NCI-H82 (cell line): ENCODE measurements around the gene CASP14.
A peak's percentile ranks its signal among the peaks of the same experiment; 100 is the strongest.
"Not testable (repeated sequence)": the region's sequence is repeated elsewhere in the genome, so short reads cannot be mapped to it uniquely, and the experiment has no call there.

Experiments used
- DNase-seq: peaks from one replicate; lab custom pipeline; 2025; lab: John Stamatoyannopoulos, UW

Gene CASP14

DNA sequence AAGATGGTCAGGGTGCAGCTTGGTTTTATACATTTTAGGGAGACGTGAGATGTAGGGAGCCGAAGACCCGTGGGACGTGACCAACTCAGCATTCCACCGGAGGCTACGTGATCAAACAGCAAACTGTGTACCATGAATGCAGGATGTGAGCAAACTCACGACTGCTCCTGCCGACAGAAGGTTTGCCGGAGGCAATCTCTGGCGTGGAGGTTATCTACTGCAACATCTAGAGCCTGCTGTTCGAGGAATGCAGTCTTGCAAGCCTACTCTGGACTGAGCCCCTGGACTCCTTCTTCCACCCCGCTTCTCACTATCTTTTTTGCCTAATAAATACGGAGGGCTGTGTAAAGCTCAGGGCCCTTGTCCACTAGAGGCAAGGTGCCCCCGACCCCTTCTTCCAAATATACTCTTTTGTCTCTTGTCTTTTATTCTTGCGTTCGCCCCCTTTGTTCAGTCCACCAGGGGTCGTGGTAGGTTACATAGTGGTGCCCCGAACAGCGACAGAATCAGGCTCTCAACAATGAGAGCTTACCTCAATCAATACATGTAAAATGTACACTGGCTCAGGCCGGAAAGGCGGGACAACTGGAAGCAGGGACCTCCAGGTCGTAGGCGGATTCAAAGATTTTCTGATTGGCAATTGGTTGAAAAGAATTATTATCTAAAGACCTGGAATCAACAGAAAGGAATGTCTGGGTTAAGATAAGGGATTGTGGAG lies 23.8 kb downstream of the CASP14 start:
- peak; percentile 51 for DNase-seq

DNA sequence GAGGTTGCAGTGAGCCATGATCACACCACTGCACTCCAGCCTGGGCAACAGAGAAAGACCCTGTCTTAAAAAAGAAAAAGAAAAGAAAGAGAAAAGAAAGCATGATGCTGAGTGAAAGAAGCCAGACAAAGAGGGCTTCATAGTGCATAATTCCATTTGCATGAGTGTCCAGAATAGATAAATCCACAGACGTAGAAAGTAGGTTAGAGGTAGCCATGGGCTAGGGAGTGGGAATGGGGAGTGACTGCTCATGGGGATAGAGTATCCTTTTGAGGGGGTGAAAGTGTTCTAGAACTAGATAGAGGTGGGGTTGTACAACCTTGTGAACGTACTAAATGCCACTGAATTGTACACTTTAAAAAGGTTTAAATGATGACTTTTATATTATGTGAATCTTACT lies 25.1 kb downstream of the CASP14 start:
- no peak for DNase-seq

- no peak for DNase-seq
Observed at GRCh38 chr19:15075806-15076205, 26.5 kb downstream of the CASP14 start.

DNA sequence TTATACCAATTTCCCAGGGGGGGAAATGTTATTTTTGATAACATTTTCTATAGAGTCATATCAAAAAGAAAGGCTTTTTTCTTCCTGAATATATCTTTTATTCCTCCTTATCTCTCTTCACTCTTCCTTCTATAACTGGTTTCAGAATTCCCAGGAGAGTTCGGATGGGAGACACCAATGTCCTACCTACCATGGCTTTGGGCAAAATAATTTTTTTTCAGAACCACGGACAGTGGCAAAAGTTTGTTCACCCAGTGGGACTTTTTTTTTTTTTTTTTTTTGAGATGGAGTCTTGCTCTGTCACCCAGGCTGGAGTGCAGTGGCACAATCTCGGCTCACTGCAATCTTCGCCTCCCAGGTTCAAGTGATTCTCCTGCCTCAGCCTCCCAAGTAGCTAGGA lies 30.7 kb downstream of the CASP14 start:
- not testable (repeated sequence) for DNase-seq

DNA sequence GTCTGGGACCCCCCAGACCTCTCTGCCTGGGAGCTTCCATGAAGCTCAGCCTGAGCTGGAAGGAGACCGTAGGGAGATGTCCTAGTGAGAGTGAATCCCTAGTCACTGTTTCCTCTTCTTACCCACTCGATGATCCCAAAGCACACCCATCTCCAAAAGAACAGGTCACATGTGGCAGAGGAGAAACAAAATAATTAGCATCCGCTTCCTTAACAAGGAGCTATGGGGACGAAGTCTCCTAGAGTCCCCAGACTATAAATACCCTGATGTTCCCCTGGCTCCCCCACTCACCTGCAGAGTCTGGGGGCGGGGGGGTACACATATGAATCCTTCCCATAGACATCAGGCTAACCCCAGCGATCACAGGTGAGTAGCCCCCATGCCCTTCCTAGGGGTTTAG lies 32.6 kb downstream of the CASP14 start, which contains the start of gene OR1I1:
TSS of gene OR1I1 (plus strand) at position 301 of the 400 bp plus-strand sequence. CDS start 4,855 bp downstream, outside the sequence.
- no peak for DNase-seq

GRCh38 chr19:15087182-15087581 lies 37.9 kb downstream of the CASP14 start:
- DNase-seq: no peak

- DNase-seq: peak; percentile 84
Observed at GRCh38 chr19:15091918-15092753, 42.9 kb downstream of the CASP14 start.

DNA sequence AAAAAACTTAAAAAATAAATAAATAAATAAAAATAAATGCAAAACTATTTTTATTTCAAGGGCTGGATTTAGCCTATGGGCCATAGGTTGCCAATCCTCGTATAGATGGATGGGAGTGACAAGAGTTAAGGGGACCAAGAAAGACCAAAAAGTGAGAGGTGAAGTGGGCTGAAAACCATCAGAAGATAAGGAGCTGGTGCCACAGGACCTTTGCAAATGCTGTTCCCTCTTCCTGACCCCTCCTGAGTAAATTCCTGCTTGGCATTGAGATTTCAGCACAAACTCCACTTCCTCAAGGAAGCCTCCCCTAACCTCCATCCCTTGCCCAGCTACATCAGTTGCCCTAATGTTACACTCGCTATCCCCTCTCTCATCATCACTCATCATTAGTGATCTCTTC lies 43.7 kb downstream of the CASP14 start:
- no peak for DNase-seq

GRCh38 chr19:15096223-15096622 lies 46.9 kb downstream of the CASP14 start:
- DNase-seq: no peak

DNA sequence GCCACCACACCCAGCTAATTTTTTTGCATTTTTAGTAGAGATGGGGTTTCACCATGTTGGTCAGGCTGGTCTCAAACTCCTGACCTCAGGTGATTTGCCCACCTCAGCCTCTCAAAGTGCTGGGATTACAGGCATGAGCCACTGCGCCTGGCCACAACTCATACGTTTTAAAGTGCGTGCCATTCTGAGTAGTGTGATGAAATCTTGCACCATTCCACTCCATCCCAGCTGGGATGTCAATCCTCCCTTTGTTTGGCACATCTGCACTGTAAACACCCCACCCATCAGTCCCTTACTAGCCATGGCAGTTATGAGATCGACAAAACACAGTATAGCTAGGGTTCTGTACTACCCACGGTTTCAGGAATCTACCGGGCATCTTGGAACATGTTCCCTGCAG lies 48.7 kb downstream of the CASP14 start:
- DNase-seq: not testable (repeated sequence)

DNA sequence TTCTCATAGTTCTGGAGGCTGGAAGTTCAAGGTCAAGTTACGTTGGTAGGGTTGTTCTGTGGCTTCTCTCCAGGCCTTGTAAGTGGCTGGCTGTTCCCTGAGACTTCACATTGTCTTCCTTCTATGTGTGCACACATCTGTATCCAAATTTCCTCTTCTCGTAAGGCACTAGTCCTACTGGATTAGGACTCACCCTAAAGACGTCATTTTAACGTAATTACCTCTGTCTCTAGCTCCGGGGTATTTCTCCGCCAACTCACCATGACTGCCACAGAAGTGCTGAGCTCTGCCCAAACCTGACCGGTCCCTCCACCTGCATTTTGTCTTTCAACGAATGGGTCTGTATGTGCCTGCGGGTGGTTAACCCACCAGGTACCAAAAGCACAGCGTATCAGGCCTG lies 49.2 kb downstream of the CASP14 start:
- DNase-seq: no peak

- no peak for DNase-seq
Observed at GRCh38 chr19:15099017-15099582, 49.8 kb downstream of the CASP14 start.

GRCh38 chr19:15101479-15102082 lies 52.3 kb downstream of the CASP14 start:
- peak; percentile 73 for DNase-seq

GRCh38 chr19:15104003-15104402 lies 54.7 kb downstream of the CASP14 start:
- DNase-seq: no peak

GRCh38 chr19:15104411-15104810 lies 55.1 kb downstream of the CASP14 start:
- DNase-seq: no peak

- DNase-seq: no peak
Observed at GRCh38 chr19:15105044-15105443, 55.8 kb downstream of the CASP14 start.

- DNase-seq: no peak
Observed at GRCh38 chr19:15107061-15108010, 58.1 kb downstream of the CASP14 start, which contains the start of gene SYDE1. Gene SYDE1, plus strand, starts transcription at chr19:15107401. Its CDS starts 33 bp downstream, at chr19:15107434.
